Lower leg skin (tissue), 3 donors: Measurements from ENCODE around the gene SOWAHA.

Source experiments
- CTCF ChIP-seq, 3 donors: fragments of 450-650 bp; IDR thresholded peaks; one replicate each; pipeline ENCODE4 v1.5.1; 2016; ENCODE audit warnings: antibody characterized with exemption in 3 of 3, mild to moderate bottlenecking in 3 of 3, moderate library complexity in 2 of 3
- POLR2A ChIP-seq, 2 donors: fragments of 450-650 bp; IDR thresholded peaks; one replicate each; pipeline ENCODE4 v1.6.1; 2016 to 2017; ENCODE audit warnings: antibody characterized with exemption in 2 of 2, mild to moderate bottlenecking in 1 of 2, moderate library complexity in 1 of 2

- TF ChIP-seq POLR2A (IDR thresholded peaks at IDR 0.05) (no peak), CTCF (IDR thresholded peaks at IDR 0.05) (no peak)
Observed at GRCh38 chr5:132807163-132807838, 5.8 kb upstream of the SOWAHA start.
